ENCODE results near the gene B4GALT2. TPM values are rescaled to one million over a fixed set of nuclear protein-coding genes. Genes with fewer than 3 reads are reported as not detected.

Gene B4GALT2
- polyA plus RNA-seq, 4 donors = 37.3 to 58.4 (median 42.3) TPM

DNA sequence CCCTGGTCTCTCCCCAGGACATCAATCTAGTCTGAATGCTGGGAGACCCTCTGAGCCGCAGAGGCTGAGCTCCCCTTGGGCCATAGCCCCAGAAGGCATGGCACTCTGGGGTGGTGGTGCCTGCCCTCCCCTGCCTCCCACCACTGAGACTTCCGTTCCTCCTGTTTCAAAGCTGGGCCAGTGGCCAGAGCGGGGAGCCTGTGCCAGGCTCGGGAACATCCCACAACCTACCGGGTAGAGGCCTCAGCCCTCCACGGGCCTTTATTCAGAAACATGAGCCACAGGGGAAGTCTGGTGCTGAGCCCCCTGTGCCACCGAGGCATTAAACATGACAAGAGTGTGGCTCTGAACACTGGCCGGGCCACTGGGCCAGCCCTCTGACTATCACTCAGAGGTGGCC lies 20.4 kb downstream of the B4GALT2 start:
- DNase-seq (ENCODE audit: low read depth in 4 of 4, low spot score in 2 of 4) = no peak

DNA sequence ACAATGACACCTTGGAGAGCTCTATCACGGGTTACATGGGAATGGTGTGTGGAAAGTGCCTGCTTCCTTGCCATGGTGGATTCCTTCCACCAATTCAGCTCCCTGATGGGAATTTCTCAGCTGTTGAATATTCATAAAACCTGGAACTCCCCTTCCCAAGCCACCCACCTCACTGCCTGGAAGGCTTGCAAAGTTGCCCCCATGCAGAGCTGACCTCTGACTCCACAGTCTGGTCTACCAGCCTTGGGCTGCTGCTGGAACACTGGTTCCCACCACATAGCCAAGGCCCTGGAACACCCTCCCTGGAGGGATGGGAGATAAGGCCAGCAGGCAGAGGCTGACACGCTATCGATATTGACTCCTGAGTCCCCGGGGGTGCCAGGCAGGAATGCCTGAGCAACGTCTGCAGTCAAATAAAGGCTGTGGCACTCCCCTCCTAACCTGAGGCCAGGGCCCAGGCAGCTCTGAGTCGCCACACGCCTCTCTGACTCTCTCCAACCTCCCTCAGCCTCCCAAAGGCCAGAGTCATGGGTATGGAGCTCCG lies 21.2 kb downstream of the B4GALT2 start:
- no peak for DNase-seq (ENCODE audit: low read depth in 4 of 4, low spot score in 2 of 4)

DNA sequence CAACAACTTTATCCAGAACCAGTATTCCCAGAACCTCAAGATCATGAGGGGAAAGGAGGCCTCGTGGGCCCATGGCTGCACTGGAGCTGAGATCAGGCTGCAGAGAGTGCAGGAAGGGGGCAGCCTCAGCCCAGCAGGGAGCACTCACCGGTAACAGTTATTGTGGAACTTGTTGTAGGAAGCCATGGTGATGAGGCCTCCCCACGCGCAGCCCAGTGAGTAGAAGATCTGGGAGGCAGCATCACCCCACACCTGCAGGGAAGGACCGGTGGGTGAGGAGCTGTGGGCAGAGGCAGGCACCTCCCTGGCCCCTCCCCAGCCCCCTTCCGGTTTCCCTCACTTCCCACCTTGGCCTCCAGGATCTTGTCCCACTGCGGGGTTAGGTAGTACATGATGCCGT lies 23.2 kb downstream of the B4GALT2 start:
- DNase-seq (ENCODE audit: low read depth in 4 of 4, low spot score in 2 of 4) = no peak

DNA sequence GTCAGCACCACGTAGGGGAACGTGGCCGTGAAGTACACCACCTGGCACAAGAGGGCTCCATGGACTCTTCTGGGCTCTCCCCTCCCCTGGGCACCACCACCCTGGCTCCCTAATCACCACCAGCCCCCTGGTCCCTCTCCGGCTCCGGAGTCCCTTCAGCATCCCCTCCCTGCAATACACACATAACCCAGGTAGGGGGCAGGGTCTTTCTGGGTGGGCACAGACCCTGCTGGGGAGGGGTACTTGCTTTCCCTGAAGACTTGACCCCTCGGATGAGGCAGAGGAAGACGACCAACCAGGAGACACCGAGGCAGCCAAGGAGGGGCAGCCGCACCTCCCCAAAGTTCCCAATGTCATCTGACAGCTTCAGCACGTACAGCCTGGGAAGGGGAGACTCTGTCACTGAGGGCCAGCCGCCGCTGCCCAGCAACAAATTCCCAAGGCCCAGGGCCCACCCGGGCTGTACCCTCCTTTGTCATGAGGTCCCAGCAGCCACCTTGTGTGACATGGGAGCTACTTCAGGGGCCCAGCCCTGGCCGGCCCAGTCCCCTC lies 23.7 kb downstream of the B4GALT2 start:
- DNase-seq (ENCODE audit: low read depth in 4 of 4, low spot score in 2 of 4) = no peak

DNA sequence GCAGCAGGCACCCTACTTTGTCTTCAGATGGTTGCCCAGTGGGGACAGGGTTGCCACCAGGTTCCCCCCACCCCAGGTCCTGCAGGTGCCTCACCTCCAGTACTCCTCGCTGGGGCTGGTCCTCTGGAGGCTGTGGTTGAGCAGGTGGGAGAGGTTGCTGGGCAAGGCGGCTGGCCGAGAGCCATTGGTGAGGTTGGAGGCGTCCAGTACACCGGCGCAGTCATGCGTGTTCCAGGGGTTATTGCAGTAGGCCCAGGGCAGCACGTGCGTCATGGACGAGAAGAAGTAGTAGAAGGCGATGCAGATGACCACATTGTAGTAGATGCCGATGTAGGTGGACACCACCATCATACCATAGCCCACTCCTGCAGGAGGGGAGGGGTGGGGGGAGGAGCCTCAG lies 29.2 kb downstream of the B4GALT2 start:
- DNase-seq (ENCODE audit: low read depth in 4 of 4, low spot score in 2 of 4) = no peak

DNA sequence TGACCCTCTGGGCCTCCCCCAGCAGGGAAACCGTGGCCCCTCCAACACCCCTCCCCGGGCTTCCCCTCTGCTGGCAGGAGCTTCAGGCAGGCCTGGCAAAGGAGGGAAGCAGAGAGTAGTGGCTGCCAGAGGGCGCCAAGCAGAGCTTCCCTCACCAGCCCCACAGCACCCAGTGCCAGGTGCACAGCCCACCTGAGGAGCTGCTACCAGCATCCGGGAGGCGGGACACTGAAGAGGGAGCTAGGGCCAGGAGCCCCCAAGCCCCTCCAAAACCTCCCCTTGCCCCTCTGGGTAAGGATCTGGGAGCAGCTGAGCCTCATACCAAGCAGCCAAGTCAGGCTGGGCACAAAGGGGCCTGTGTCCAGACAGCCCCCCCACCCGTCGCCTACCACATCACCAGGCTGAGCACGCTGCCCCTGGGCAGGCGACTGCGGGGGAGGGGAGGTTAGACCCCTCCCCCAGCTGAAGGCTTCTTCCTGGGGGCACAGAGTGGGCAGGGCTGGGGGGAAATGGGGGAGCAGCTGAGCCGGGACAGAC lies 32.0 kb downstream of the B4GALT2 start:
- DNase-seq (ENCODE audit: low read depth in 4 of 4, low spot score in 2 of 4) = no peak

DNA sequence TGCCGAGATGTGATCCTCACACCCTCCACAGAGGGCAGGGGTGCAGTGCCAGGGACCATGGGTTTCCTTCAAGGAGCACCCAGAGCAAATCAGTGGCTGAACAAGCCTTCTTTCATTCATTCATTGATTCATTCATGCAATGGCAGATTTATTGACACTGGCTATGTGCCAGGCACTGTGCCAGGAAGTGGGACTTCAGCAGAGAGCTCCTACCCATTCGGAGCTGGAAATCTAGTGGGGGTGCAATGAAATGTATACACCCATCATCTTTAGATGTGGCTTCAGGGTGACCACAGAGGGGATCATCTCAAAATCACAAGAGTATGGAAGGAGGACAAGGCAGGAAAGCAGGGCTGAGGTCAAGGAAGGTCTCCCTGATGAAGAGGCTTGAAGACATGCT lies 33.4 kb downstream of the B4GALT2 start:
- DNase-seq (ENCODE audit: low read depth in 4 of 4, low spot score in 2 of 4) = no peak

DNA sequence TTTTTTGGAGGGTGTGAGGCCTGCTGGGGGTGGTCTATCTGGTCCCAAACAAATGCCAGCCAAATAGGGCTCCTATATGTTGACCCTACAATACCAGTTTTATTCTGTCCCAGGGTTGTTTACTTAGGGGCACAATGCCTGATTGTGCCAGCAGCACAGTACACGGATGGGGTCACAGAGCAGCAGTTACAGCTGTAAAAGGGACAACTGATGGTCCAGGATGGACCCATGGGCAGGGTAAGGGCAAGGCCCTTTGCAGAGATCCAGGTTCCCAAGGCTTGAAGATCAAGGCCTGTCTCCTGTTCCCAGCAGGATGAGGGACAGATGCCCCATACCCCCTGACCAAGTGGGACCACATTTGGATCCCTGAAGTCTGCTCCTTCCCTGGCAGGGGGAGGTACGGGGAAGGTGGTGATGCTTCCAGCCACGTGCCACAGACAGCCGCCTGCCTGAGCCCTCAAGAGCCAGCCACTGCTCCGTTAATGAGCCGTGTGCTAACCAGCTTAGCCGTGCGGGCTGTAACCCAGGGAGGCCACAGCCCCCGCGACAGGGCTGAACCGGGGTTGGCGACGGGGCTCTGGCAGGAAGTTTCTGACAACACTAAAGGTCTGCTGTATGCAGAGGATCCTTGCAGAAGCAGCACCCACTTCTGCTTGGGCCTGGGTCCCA lies 34.1 kb downstream of the B4GALT2 start:
- DNase-seq (ENCODE audit: low read depth in 4 of 4, low spot score in 2 of 4) = no peak

DNA sequence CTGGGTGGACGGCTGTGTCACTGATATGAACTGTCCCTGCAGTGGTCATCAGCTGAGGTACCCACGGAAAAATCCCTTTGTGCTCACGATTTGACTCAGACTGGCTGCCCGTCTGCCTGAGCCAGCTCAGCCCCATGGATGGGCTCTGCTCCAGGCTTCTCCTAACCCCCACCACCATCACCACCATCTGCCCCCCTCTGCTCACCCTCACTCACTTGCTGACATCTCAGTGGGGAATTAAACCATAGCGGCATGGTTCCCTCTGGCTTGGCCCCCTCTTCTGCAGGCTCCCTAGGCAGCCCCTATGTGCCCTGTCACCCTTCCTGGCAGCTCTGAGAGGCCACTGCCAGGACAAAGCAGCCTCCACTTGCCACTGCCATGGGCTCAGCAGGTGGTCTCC lies 34.9 kb downstream of the B4GALT2 start:
- no peak for DNase-seq (ENCODE audit: low read depth in 4 of 4, low spot score in 2 of 4)

DNA sequence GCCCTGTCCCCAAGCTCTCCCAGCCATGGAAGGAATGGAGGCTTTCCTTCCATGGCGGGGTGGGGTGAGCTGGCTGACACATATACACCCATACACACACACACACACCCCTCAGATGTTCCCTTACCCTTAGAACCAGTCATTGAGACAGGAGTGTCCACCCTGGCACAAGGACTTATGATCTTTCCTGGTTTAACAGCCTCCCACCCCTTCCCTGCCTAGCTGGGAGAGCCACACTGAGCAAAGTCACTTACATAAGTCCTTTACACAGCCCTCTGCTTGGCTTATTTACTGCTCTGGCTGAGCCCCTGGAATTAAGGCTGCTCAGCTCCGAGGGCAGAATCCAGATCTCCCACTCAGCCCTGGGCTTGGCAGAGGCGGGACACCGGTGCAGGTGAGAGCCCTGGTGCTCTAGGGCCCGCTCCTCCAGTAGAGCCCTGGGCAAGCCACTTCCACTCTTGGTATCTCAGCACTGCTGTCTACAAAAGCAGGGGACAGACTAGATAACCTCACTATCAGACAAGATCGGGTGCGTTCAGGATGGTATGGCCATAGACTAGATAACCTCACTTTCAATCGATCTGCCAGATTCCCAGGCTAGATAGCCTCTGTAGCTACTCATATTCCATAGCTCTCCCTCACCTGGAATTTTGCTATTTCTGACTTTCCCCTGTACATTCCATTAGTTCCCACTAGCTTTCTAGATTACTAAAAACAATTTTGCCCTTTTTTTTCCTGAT lies 35.5 kb downstream of the B4GALT2 start:
- DNase-seq (ENCODE audit: low read depth in 4 of 4, low spot score in 2 of 4) = no peak

DNA sequence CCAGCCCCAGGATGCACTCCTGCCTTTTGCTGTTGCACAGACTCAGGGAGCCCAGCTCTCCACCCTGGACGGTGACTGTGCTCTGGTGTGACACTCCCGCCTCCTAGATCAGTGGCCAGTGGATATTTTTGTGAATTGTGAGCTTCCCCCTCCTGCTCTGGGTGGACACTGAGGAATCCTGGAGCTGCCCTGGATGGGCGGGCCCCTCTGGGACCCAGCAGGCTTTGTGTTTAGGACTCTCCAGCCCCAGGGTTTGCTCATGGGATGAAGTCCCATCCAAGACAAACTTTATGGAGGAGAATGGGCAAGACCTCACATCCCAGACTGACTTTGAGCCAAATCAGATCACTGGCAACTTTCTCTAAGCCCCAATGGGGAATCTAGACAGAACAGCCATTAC lies 36.2 kb downstream of the B4GALT2 start:
- no peak for DNase-seq (ENCODE audit: low read depth in 4 of 4, low spot score in 2 of 4)

DNA sequence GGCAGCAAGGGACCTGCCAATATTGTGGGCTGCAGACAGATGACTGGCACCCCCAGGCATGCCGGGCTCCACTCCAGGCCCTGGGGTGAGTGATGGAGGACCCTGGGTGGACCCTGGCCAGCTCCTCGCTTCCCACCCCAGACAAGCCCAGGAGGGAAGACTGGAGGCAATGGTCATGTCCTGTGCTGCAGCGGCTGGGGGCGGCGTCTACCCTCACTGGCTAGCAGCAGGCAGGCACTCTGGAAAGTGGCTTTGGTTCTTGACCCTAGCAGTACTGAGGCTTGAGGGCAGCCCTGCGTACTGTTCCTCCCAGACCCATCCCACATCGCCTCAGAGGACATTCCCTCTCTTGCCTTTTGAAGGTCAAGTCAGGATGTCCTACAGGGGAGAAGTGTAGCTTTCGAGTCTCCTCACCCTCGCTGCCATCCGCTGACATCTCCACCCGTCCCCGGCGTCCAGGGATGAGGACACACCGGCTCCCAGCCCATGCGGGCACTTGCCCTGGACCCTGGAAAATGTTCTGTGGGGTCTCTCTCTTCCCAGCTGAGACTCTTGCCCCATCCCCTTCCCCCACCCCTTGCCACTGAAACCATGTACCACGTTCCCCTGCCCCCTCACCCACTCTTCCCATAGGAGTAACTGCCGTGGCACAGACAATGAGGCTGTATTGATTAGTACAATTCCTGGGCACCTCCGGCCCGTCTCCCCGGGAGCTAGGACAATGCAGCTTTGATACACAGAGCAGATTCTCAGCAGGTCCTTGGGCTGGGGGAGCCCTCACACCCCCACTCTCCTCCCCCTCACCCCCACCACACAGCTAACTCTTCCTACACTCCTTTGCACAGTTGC lies 37.3 kb downstream of the B4GALT2 start:
- no peak for DNase-seq (ENCODE audit: low read depth in 4 of 4, low spot score in 2 of 4)

DNA sequence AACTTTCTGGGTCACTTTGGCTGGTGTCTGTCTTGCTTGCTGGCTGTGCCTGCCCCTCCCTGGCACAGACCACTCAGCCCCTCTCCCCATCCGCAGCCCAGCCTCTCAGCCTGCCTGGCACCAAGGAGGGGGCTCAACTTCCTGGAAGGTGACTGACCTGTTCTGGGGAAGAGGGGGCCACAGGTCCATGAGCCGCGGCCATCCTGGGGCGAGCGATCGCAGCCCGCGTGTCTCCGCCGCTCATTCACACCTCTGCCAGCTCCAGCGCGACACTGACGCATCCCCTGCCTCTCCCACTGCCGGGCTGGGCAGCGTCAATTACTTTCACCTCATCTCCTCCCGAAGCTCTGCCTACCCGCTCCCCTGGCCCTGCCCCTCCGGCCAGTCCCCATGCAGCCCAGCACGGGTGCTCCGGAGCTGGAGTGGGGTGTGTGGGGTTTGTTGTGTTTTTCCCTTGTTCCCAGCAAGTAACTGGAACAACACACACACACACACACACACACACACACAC lies 37.9 kb downstream of the B4GALT2 start:
- DNase-seq (ENCODE audit: low read depth in 4 of 4, low spot score in 2 of 4) = no peak

DNA sequence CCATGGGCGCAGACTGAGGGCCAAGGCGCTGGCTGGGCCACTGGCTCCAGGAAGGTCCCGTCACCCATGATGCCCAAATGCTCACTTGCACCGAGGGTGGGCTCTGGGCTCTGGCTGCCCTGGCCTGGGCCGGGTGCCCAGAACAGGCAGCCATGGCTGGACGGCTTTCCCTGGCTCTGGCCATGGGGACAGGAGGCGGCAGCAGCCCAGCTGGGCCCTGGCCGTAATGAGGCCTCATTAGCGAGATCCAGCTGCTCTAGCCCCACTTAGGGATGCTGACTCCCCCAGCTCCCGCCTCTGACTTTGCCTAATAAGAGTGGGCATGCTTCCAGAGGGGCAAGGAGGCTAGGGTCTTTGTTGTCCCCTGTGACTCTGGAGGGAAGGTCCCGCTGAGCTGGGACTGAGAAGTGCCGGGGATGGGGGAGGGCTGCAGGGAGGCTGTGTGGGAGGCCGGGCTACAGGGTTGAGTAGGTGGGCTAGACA lies 40.5 kb downstream of the B4GALT2 start:
- no peak for DNase-seq (ENCODE audit: low read depth in 4 of 4, low spot score in 2 of 4)

DNA sequence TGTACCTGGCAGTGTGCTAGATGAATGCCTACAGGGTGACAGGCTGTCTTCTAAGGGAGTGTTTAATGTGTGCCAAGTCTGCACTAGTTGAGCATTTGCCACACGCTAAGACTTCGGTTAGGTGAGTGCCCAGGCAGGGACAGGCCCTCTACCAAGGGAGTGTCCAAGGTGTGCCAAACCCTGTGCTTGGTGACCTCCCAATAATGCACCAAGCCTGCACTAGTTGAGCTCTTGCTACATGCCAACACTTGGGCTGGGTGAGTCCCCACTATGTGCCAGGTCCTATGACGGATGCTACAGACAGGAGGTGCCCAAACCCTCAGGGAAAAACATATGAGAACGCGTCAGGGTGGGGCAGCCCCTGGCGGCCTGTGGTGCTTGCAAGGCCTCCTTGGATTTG lies 41.5 kb downstream of the B4GALT2 start:
- no peak for DNase-seq (ENCODE audit: low read depth in 4 of 4, low spot score in 2 of 4)

DNA sequence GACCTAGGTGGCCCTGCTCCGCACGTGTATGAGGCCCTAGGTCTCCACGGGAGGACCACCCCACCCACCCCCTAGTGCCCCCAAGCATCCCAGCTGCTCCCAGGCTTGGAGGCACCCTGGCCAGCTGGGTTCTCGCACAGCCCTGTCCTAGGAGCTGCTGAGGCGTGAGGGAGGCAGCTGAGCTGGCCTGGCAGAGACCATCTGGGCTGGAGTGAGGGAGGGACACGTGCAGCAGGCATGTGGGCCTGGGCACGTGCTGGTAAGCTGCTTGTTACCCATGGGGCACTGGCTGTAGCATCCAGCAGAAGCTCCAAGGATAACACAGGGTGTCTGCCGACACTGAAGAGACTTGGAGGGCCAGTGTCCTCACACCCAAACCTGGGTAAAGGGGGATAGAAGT lies 42.1 kb downstream of the B4GALT2 start:
- DNase-seq (ENCODE audit: low read depth in 4 of 4, low spot score in 2 of 4) = no peak

DNA sequence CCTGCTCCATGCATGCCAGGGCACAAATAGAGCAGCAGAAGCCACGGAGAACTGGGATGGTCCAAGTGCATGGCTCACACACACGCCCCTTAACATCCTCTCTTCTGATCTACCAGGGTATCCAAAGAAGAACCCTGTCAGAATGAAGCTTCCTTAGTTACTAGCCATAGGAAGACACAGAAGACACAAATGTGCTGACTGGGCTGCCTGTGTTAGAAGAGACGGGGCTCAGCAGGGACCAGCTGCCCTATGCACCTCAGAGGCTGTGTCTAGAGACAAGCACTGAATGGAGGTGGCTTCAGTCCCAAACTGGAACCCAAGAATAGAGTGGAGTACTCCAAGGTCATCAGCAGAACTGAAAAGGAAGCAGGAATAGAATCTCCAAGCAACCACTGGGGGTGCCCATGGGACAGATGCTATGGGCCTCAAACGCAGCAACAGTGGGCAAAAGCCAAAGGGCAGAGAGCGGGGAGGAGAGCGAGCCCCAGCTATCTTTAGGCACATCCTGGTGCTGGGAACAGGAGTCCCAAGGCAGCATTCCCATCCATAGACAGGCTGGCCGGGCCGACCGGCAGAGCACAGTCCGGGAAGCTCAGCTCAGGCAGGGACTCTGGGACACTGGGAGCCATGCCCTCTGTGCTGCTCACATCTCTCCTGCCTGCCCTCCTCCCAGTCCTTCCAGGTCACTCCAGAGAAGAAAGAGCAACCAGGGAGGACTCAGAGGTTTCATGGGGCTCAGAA lies 42.7 kb downstream of the B4GALT2 start:
- DNase-seq (ENCODE audit: low read depth in 4 of 4, low spot score in 2 of 4) = no peak

DNA sequence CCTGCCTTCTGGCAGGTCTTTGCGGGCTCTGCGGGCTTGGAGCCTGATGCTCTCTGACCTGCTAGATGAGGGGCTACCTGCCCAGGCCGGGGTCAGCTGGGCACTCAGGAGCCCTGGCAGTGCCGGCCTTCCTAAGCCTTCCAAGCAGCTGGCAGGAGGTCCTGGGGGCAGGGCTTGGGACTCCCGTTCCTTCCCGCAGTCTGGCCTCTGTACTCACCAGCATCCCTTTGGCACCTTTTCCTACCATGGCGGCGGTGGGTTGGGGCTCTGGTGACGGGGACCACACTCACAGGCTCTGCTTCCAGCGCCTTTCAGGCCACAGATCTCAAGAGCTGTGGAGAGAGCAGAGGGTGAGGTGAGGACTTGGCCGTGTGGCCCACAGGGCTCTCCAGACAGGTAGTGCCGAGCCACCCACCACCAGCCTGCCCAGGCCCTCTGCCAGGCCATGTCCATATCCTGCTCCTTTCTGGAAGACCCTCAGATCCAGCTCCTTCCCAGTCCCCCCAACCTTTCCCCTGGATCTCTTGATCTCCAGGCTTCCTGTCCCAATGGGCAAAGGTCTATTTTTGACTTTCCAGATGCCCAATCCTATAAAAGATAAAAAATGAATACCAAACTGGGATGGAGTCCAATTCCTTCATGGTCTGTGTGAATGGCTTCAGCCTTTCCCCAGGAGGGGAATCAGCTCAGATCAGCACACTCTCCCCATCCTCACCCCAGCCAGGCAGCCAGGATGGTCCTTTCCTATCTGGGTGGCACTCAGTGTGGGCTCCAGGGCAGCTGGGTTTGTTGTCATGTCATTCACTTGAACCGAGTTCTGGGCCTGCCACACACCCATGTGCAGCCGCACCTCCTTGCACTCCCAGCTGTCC lies 45.3 kb downstream of the B4GALT2 start:
- no peak for DNase-seq (ENCODE audit: low read depth in 4 of 4, low spot score in 2 of 4)
